HG03342 (cell line): Measurements from ENCODE around the gene VRK2.
"Not testable (repeated sequence)": the region's sequence is repeated elsewhere in the genome, so short reads cannot be mapped to it uniquely, and the experiment has no call there.

Experiments used
- ATAC-seq: cut with Tn5 transposase; IDR thresholded peaks from one replicate; pipeline ENCODE4 v1.9.1; 2021; ENCODE audit warnings: mild to moderate bottlenecking, moderate library complexity; ENCODE audit not compliant: unreplicated experiment

The VRK2 gene

GRCh38 chr2:58052978-58053377 lies 6.4 kb downstream of the VRK2 start:
- no peak for ATAC-seq

DNA sequence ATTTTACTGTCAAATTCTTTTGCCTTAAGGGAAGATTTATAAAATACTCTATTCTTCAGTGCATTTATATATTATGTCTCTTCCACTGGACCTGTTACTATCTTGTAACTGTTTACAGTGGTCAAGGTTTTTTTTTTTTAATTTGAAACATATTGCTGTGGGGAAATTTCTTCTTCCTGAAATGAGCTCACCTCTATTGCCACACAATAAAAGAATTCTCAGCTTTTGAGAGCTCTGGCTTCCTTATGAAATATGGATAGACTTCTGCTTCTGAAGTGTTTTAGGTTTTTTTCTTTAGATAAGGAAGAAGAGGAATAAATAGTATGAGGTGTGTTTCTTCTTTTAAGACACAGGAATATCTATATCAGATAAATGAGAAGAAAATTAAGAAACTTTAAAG lies 7.7 kb downstream of the VRK2 start:
- no peak for ATAC-seq

DNA sequence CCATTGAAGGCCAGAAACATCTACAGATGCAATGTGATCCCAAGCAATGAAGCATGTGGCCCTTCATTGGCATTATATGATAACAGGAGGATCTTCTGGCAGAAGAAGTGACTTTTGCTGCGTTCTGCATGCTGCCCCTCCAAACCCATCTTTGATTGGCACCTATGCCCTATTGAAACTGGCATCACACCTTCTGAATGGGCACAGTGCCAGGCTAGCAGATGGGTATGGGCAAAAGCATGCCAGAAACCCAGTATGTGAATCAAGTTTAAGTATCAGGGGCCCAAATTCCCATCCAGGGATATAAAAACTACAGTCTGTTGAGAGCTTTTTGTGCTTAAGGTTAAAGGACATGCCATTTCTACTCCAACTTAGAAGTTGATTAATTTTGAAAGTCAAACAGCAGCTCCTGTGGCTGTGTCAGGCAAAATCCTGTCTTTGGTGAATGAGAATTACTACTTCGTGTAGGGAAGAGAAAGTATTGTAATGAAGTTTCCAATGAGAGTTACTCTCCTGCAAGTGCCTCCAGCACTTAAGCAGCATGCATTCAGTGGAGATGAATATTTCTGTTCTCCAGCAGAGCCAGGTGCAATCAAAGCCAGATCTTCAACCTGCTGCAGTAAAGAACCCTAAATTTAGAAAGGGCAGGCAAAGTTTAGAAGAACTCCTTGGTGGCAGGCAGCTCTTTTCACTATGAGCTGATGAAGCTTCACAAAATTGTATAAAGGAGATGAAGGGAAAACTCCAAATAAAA lies 8.6 kb downstream of the VRK2 start:
- ATAC-seq = no peak

- no peak for ATAC-seq
Measured at GRCh38 chr2:58056192-58056916, 9.7 kb downstream of the VRK2 start.

- no peak for ATAC-seq
Measured at GRCh38 chr2:58057707-58058530, 11.3 kb downstream of the VRK2 start.

DNA sequence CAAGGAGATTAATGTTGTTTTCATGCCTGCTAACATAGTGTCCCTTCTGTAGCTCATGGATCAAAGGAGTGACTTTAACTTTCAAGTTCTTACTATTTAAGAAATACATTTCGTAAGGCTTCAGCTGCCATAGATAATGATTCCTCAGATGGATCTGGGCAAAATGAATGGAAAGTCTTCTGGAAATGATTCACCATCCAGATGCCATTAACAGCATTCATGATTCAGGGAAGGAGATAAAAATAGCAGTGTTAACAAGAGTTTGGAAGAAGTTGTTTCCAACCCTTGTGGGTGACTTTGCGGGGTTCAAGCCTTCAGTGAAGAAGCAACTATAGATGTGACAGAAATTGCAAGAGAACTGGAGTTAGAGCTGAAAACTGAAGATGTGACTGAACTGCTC lies 17.0 kb downstream of the VRK2 start:
- no peak for ATAC-seq

- ATAC-seq = no peak
Measured at GRCh38 chr2:58064086-58064485, 17.5 kb downstream of the VRK2 start.

DNA sequence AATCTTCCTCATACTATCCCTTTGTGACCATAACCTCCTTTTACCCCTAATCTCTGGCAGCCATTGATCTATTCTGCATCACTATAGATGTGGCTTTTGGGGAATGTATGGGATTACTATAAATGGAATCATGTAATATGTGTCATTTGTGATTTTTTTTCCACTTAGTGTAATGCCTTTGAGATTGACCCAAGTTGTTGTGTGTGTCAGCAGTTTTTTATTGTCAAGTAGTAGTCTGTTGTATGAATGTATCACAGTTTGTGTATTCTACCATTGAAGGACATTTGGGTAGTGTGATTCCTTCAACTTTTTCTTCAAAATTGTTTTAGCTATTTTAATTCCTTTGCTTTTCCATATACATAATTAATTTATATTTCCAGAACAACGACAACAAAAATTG lies 18.6 kb downstream of the VRK2 start:
- ATAC-seq = no peak

GRCh38 chr2:58067001-58067400 lies 20.4 kb downstream of the VRK2 start:
- ATAC-seq = no peak

- no peak for ATAC-seq
Measured at GRCh38 chr2:58070765-58071164, 24.2 kb downstream of the VRK2 start.

DNA sequence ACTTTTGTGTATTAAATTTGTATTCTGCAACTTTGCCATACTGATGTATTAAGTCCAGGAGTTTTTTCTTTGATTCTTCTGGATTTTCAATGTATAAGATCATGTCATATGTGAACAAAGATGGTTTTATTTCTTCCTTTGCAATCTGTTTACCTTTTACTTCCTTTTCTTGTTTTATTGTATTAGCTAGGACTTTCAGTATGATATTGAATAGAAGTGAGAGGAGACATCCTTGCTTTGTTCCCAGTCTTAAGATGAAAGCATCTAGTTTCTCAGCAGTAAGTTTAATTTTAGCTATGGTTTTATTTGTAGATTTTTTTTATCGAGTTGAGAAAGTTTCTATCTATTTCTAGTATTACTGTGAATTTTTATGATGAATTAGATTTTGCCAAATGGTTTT lies 25.5 kb downstream of the VRK2 start:
- ATAC-seq = no peak

- ATAC-seq = no peak
Measured at GRCh38 chr2:58073008-58073407, 26.4 kb downstream of the VRK2 start.

DNA sequence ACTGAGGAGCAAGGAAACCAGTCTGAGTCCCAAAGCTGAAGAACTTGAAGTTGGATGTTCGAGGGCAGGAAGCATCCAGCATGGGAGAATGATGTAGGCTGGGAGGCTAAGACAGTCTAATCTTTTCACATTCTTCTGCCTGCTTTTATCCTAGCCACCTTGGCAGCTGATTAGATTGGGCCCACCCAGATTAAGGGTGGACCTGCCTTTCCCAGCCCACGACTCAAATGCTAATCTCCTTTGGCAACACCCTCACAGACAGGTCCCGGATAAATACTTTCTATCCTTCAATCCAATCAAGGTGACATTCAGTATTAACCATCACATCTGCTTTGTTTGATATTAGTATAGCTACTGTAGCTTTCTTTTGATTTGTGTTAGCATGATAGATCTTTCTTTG lies 27.1 kb downstream of the VRK2 start:
- ATAC-seq = no peak

GRCh38 chr2:58081000-58081399 lies 34.4 kb downstream of the VRK2 start:
- ATAC-seq = no peak

GRCh38 chr2:58089081-58089480 lies 42.5 kb downstream of the VRK2 start:
- no peak for ATAC-seq

DNA sequence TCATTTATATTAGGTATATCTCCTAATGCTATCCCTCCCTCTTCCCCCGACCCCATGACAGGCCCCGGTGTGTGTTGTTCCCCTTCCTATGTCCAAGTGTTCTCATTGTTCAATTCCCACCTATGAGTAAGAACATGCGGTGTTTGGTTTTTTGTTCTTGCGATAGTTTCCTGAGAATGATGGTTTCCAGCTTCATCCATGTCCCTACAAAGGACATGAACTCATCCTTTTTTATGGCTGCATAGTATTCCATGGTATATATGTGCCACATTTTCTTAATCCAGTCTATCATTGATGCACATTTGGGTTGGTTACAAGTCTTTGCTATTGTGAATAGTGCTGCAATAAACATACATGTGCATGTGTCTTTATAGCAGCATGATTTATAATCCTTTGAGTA lies 46.2 kb downstream of the VRK2 start:
- ATAC-seq = not testable (repeated sequence)

- ATAC-seq = no peak
Measured at GRCh38 chr2:58097025-58097424, 50.4 kb downstream of the VRK2 start.

DNA sequence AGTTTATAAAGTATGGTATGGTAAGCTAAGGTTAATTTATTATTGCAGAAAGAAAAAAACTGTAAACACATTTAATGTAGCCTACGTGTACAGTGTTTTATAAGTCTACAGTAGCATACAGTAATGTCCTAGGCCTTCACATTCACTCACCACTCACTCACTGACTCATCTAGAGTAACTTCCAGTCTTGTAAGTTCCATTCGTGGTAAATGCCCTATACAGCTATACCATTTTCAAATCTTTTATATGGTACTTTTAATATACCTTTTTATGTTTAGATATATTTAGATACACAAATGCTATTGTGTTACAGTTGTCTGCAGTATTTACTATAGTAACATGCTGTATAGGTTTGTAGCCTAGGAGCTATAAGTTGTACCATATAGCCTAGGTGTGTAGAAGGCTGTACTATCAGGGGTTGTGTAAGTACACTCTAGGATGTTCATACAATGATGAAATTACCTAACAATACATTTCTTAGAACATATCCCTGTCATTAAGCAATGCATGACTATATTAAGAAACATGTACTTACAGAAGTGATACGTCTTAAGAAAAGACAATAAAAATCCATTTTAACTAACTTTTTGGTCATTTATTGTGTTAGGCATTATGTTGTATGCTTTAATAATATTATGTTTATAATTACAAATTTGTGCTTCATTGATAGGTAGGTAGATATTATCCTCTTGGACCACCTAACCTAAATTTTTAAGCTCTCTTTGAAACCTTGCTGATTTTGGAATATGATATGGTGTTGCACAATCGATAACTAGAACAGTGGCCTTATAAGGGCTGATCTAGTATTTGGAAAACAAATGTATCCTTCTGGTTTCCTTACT lies 51.9 kb downstream of the VRK2 start:
- ATAC-seq = no peak

DNA sequence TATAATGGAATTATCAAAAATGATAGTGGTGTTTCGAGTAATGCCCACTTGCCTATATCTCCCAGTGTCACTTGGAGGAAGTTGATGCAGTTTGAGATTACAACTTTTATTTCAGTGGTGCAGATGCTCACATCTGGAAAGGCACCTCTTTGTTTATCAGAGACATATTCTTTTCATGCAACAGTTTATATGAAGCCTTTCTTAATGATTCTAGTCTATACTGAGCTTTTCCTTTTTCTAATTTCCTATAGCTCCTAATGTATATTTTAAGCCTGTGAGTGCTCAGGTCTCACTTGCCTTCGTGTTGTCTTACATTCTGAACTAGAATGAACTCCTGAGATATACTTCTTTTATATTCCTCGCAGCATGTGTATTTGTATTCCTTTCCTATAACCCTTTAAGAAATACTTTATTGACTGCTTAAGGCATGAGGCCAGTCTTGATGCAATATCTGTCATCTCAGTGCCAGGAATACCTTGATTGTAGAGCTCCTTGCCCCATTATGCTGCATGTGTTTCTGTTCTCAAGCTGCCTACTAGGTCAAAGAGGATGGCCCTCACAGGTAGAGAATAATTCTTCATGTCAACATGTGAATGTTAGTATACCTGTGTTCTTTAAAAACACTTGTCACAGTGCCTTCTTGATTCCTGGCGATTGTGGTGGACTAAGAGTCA lies 52.6 kb downstream of the VRK2 start:
- no peak for ATAC-seq

- ATAC-seq = no peak
Measured at GRCh38 chr2:58101500-58101899, 54.9 kb downstream of the VRK2 start.
